Measurements from ENCODE around the gene SLC8A2.
"Not testable (repeated sequence)": the region's sequence is repeated elsewhere in the genome, so short reads cannot be mapped to it uniquely, and the experiment has no call there.

Gene SLC8A2

GRCh38 chr19:47419030-47419783, 52.5 kb downstream of the SLC8A2 start, which contains the start of gene MEIS3:
MEIS3 (minus strand) TSS chr19:47419527; CDS start chr19:47419081, 446 bp downstream.
- peak in 2 of 10 donors; percentile 34 to 48 for DNase-seq
- intact Hi-C loops (cut with DNase I) = no loop called here

GRCh38 chr19:47418692-47419029, 53.0 kb downstream of the SLC8A2 start:
- intact Hi-C loops (cut with DNase I) = no loop called here
- peak in 2 of 10 donors; percentile 72 to 74 for DNase-seq

DNA sequence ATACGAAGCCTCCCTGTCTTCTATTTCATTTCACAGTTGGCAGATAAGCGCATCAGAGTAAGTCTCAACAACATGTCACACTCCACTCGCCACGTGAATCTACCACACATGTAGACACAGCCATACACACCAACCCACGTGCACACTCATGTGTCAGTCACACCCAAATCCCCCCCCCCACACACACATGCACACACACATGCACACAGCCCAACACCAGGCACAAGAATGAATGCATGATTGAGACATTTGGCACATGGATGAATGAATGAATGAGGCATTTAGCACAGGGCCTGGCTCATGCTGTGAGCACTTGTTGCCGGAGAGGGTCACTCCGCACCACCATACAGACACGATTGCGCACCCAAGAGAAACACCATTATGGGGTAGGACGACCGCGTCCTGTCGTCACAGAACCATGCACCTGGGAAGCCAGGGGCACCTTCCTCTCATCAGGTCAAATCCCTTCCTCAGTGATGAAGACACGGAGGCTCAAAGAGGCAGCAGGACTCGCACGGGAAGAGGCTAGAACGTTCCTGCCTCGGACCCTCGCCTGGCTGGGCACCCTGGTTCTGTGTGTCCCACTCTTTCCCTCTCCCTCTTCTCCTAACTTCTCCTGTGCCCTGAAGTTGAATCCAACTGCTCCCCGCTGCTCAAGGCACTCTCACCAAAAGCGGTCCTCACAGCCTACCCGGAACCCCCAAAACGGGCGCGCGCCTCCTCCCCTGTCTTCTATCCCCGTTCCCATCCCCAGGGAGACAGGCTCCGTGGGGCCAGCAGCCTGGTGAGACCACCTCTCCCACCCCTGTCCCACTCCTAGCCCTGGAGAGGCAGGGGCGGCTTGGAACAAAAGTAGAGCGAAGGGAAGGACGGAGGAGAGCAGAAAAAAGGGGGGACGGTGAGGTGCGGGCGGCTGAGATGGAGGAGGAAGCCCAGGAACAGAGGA, 53.7 kb downstream of the SLC8A2 start:
- intact Hi-C loops (cut with DNase I) = no loop called here
- DNase-seq = peak in 2 of 10 donors; percentile 71 to 75

- intact Hi-C loops (cut with DNase I) = no loop called here
- DNase-seq = peak in 2 of 10 donors; percentile 69 to 75
Measured at GRCh38 chr19:47417107-47417745, 54.5 kb downstream of the SLC8A2 start.

DNA sequence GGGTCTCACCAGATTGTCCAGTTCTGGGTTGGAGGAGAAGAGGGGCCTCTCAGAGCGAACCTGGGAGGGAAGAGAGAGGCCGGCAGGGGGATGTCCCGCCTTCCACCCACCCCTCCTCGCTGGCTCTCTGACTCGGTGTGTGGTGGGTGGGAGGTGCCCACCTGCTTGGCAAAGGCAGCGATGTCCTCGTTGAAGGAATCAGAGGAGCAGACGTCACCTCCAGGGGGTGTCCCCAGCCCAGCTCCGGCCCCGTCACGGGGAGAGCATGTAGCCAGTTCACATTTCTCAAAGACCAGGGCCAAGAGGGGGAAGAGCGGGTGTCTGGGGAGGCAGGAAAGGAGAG, 55.1 kb downstream of the SLC8A2 start:
- intact Hi-C loops (cut with DNase I) = no loop called here
- DNase-seq = peak in 2 of 10 donors; percentile 30 to 71

DNA sequence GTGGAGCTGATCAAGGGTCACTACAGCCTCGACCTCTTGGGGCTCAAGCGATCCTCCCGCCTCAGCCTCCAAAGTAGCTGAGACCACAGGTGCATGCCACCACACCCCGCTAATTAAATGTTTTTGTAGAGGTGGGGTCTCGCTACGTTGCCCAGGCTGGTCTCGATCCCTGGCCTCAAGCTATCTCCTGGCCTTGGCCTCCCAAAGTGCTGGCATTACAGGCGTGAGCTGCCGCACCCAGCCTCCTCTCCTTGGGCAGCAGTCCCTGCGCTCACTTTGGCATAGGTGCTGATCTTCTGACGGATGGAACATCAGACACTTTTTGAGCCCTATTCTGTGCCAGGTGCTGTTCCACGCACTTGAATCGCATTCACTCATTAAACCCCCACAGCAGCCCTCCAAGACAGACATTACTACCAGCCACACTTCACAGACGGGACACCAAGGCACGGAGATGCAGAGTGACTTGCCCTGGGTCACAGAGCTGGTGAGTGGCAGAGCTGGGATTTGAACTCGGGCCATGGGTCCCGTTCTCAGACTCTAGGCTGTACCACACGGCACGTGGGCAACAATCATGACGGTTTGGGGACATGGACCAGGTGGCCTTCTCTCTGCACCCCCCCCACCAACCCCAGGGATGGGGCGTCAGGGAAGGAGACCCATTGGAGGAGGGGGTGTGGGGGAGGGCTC, 55.6 kb downstream of the SLC8A2 start:
- DNase-seq = peak in 2 of 10 donors; percentile 62 to 74
- intact Hi-C loops (cut with DNase I) = no loop called here

DNA sequence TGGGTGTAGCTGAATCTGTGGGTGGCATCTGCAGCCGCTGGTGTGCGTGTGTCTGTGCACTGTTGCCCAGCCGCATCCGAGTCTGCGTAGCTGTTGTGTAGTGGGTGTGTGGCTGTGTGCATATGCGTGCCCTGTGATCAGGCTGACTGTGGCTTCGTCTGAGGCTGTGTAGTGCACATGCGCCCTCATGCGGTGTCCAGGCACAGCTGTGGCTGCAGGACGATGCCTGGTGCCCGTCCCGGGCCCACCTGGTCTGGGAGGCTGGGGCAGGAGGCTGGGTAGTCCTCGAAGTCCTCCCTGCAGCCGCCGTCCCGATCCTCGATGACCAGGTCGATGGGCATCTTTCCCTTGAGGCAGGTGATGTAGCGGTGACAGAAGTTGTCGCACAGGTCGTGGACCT, 57.2 kb downstream of the SLC8A2 start:
- intact Hi-C loops (cut with DNase I) = no loop called here
- peak in 8 of 10 donors; percentile 47 to 94 (median 69) for DNase-seq

GRCh38 chr19:47413941-47414340, 57.8 kb downstream of the SLC8A2 start:
- peak in 2 of 10 donors; percentile 54 to 71 for DNase-seq
- intact Hi-C loops (cut with DNase I) = no loop called here

DNA sequence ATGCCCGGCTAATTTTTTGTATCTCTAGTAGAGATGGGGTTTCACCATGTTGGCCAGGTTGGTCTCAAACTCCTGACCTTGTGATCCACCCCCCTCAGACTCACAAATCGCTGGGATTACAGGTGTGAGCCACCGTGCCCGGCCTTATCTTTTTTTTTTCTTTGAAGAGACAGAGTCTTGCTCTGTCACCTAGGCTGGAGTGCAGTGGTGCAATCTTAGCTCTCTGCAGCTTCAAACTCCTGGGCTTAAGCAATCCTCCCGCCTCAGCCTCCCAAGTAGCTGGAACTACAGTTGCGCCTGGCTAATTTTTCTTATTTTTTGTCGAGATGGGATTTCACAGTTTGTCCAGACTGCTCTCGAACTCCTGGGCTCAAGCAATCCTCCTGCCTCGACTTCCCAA, 60.0 kb downstream of the SLC8A2 start:
- DNase-seq = peak in 1 of 10 donors; percentile 18
- intact Hi-C loops (cut with DNase I) = not testable (repeated sequence)

- intact Hi-C loops (cut with DNase I) = no loop called here
Measured at GRCh38 chr19:47411101-47411500, 60.6 kb downstream of the SLC8A2 start.

GRCh38 chr19:47408156-47408938, 63.3 kb downstream of the SLC8A2 start:
- intact Hi-C loops (cut with DNase I) = no loop called here
- peak in 1 of 10 donors; percentile 14 for DNase-seq

More at GRCh38 chr19:47411101-47411500, 60.6 kb downstream of the SLC8A2 start:
- peak in 2 of 10 donors; percentile 37 to 51 for DNase-seq

DNA sequence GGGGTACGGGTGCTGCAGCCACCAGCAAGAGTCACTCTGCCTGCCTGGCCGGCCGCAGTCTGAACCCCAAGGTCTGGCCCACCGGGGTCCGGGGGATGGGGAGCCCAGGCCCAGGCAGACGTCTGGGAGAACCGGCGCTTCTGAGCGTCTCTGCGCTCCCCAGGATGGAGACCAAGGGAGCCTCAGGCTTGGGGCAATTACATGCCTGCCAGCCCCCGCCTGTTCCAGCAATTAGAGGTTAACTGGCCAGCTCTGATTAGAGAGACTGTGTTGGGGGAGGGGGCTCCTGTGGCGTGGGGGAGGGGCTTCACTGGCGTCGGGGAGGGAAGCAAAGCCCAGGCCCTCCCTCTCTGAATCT, 64.3 kb downstream of the SLC8A2 start:
- DNase-seq = peak in 1 of 10 donors; percentile 62
- intact Hi-C loops (cut with DNase I) = no loop called here

GRCh38 chr19:47406711-47407416, 64.8 kb downstream of the SLC8A2 start:
- peak in 1 of 10 donors; percentile 70 for DNase-seq
- intact Hi-C loops (cut with DNase I) = no loop called here

GRCh38 chr19:47405854-47406417, 65.8 kb downstream of the SLC8A2 start:
- no peak for DNase-seq
- intact Hi-C loops (cut with DNase I) = no loop called here

DNA sequence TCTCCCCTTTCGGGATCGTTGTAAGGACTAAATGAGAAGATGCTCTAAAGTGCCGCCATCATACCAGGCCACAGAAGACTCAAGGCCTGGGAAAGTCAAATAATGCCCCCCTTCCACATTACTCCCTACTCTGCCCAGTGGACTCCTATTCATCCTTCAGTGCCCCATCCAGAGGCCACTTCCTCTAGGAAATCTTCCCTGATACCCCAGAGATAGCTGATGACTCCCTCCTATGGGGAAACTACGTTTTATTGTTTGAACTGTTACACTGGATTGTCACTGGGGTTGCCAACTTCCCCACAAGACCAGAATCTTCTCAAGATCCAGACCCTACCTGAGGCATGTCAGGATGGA, 66.5 kb downstream of the SLC8A2 start:
- DNase-seq = no peak
- intact Hi-C loops (cut with DNase I) = no loop called here

DNA sequence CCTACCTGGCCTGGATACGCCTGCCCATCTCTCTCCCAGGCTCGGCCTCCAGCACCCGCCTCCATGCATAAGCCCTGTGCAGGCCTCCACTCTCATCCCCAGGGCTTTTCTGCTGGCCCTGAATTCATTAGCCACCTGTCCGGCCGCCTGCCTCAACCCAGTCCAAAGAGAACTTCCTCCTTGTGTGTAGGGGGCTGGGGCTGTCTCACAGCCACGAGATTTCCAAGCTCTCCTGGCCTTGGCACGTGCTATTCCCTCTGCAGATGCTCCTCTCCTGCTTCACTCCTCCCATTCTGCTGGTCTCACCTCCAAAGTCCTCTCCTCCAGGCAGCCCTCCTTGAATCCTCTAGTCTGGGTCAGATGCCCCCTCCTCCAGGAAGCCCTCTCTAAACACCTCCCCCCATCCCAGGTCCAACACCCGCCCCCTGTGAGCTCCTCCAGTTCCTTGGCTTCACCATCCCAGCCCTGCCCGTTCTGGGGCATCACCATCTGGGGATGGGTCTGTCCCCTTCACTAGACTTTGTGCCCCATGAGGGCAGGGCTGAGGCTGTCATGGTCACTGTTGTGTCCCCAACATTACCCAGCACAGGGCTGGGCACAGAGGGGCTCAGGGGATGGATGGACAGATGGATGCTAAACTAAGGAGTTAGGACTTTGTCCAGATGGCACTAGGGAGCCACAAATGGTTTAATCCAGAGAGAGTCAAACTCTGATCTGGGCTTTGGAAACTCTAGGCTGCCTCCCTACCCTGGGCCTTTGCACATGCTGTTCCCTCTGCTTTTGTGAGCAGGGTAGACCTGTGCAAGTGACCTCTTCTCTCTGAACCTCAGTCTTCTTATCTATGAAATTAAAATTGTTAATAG, 67.1 kb downstream of the SLC8A2 start:
- intact Hi-C loops (cut with DNase I) = no loop called here
- DNase-seq = peak in 1 of 10 donors; percentile 76

DNA sequence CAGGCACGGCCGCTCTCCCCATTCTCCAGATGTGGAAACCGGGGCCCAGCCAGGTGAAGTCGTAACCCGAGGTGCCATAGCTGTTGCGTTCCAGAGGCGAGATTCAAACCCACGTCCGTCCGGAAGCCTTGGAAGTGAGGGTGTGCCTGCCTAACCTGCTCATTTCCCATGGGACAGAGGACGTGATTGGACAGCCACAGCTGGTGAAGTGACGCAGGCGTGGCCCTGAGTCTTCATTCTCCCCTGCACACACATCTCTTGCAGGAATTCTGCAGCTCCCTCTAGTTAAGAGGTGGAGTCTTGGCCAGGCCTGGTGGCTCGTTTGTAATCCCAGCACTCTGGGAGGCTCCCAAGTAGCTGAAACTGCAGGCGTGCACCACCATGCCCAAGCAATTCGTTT, 69.2 kb downstream of the SLC8A2 start:
- intact Hi-C loops (cut with DNase I) = no loop called here
- peak in 1 of 10 donors; percentile 57 for DNase-seq
